Thyroid gland (tissue), 4 donors: Measurements from ENCODE around the gene GGCX.

Source experiments
- POLR2A ChIP-seq, 2 donors: fragments of 450-650 bp; IDR thresholded peaks; one replicate each; pipeline ENCODE4 v1.6.1; 2017; ENCODE audit warnings: antibody characterized with exemption in 2 of 2, mild to moderate bottlenecking in 2 of 2, moderate library complexity in 1 of 2
- TF ChIP-seq, protein P1 (sequence below), 6 experiments: fragments of 200-600 bp in 3 of 6; fragments of 450-650 bp in 3 of 6; sonication (generic) in 3 of 6; IDR thresholded peaks; one replicate each; pipeline ENCODE4 v1.5.1; 2016 to 2019; ENCODE audit warnings: antibody characterized with exemption in 6 of 6, mild to moderate bottlenecking in 2 of 6, inconsistent platforms in 1 of 6, moderate library complexity in 1 of 6

- TF ChIP-seq POLR2A (IDR thresholded peaks at IDR 0.05) = no peak
- TF ChIP-seq, protein P1, sequence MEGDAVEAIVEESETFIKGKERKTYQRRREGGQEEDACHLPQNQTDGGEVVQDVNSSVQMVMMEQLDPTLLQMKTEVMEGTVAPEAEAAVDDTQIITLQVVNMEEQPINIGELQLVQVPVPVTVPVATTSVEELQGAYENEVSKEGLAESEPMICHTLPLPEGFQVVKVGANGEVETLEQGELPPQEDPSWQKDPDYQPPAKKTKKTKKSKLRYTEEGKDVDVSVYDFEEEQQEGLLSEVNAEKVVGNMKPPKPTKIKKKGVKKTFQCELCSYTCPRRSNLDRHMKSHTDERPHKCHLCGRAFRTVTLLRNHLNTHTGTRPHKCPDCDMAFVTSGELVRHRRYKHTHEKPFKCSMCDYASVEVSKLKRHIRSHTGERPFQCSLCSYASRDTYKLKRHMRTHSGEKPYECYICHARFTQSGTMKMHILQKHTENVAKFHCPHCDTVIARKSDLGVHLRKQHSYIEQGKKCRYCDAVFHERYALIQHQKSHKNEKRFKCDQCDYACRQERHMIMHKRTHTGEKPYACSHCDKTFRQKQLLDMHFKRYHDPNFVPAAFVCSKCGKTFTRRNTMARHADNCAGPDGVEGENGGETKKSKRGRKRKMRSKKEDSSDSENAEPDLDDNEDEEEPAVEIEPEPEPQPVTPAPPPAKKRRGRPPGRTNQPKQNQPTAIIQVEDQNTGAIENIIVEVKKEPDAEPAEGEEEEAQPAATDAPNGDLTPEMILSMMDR (IDR thresholded peaks at IDR 0.05) = no peak
These were observed 2.9 kb upstream of the GGCX start for GRCh38 chr2:85564144-85564563.
